Mesenchymal stem cell (in vitro differentiated cells and primary cell): Measurements from ENCODE around the gene NAT14.

ENCODE experiments used
- DNase-seq: peaks from one replicate; pipeline ENCODE4 v3.0.0-alpha.2; 2013
- H2AFZ ChIP-seq: one replicate; pipeline ENCODE4 v1.6.1; 2013; ENCODE audit warnings: low read depth, mild to moderate bottlenecking, control low read depth, inconsistent platforms, low read length, moderate library complexity
- H2AK5ac ChIP-seq: 2 replicates; pipeline ENCODE4 v1.6.1; 2013; ENCODE audit warnings: low read length, moderate library complexity, mild to moderate bottlenecking, inconsistent platforms; ENCODE audit not compliant: severe bottlenecking
- H2BK120ac ChIP-seq: one replicate; pipeline ENCODE4 v1.6.1; 2013; ENCODE audit warnings: low read depth, mild to moderate bottlenecking, inconsistent platforms, low read length, moderate library complexity
- H2BK12ac ChIP-seq, 2 experiments: one replicate each; pipeline ENCODE4 v1.6.1; 2013; ENCODE audit warnings: inconsistent platforms in 2 of 2, low read length in 2 of 2, mild to moderate bottlenecking in 2 of 2, moderate library complexity in 2 of 2, control low read depth in 1 of 2
- H2BK15ac ChIP-seq: one replicate; pipeline ENCODE4 v1.6.1; 2013; ENCODE audit warnings: mild to moderate bottlenecking, low read depth, inconsistent platforms; ENCODE audit not compliant: poor library complexity, severe bottlenecking
- H2BK5ac ChIP-seq: 2 replicates; pipeline ENCODE4 v1.6.1; 2013; ENCODE audit warnings: low read depth, mild to moderate bottlenecking, low read length, control low read depth, inconsistent platforms; ENCODE audit not compliant: poor library complexity, severe bottlenecking
- H3K14ac ChIP-seq, 2 experiments: one replicate each; pipeline ENCODE4 v1.6.1; 2013; ENCODE audit warnings: inconsistent platforms in 2 of 2, low read length in 2 of 2, control low read depth in 1 of 2, mild to moderate bottlenecking in 1 of 2, moderate library complexity in 1 of 2
- H3K18ac ChIP-seq, 2 experiments: one replicate each; pipeline ENCODE4 v1.6.1; 2013; ENCODE audit warnings: inconsistent platforms in 2 of 2, low read length in 2 of 2, control low read depth in 1 of 2, low read depth in 1 of 2, mild to moderate bottlenecking in 1 of 2
- H3K23ac ChIP-seq, 2 experiments: one replicate each; pipeline ENCODE4 v1.6.1; 2013; ENCODE audit warnings: inconsistent platforms in 2 of 2, low read length in 2 of 2, mild to moderate bottlenecking in 2 of 2, moderate library complexity in 2 of 2, control low read depth in 1 of 2
- H3K27ac ChIP-seq: 2 replicates; pipeline ENCODE4 v1.5.1; 2013; ENCODE audit warnings: mild to moderate bottlenecking, moderate library complexity, low read length, control low read depth, inconsistent platforms; ENCODE audit not compliant: poor library complexity, severe bottlenecking
- H3K27me3 ChIP-seq, 2 experiments: 2 replicates each; pipeline versions ENCODE4 v1.6.1 to v1.7.0; 2013; ENCODE audit warnings: low read length in 2 of 2, mild to moderate bottlenecking in 2 of 2, moderate library complexity in 2 of 2, control low read depth in 1 of 2, inconsistent platforms in 1 of 2; ENCODE audit not compliant: control insufficient read depth in 1 of 2, insufficient read depth in 1 of 2
- H3K36me3 ChIP-seq, 2 experiments: 2 replicates each; pipeline versions ENCODE4 v1.6.1 to v1.7.0; 2013; ENCODE audit warnings: low read length in 2 of 2, control low read depth in 1 of 2, inconsistent platforms in 1 of 2, low read depth in 1 of 2, mild to moderate bottlenecking in 1 of 2; ENCODE audit not compliant: insufficient read depth in 2 of 2, control insufficient read depth in 1 of 2
- H3K4ac ChIP-seq, 2 experiments: one replicate each; pipeline ENCODE4 v1.6.1; 2013; ENCODE audit warnings: inconsistent platforms in 2 of 2, low read length in 2 of 2, mild to moderate bottlenecking in 2 of 2, moderate library complexity in 2 of 2, control low read depth in 1 of 2, low read depth in 1 of 2
- H3K4me1 ChIP-seq: 2 replicates; pipeline ENCODE4 v1.6.1; 2013; ENCODE audit warnings: low read depth, low read length, control low read depth; ENCODE audit not compliant: control insufficient read depth, insufficient read depth
- H3K4me2 ChIP-seq: 2 replicates; pipeline ENCODE4 v1.6.1; 2013; ENCODE audit warnings: low read length, mild to moderate bottlenecking, inconsistent platforms; ENCODE audit not compliant: poor library complexity, severe bottlenecking
- H3K4me3 ChIP-seq, 2 experiments: 2 replicates each; pipeline versions ENCODE4 v1.5.1 to v1.7.0; 2013; ENCODE audit warnings: low read length in 2 of 2, mild to moderate bottlenecking in 2 of 2, control low read depth in 1 of 2, low read depth in 1 of 2; ENCODE audit not compliant: insufficient read depth in 1 of 2
- H3K79me1 ChIP-seq: replicated peaks from 2 replicates; pipeline ENCODE4 v1.6.1; 2013; ENCODE audit warnings: mild to moderate bottlenecking, control low read depth, low read length, inconsistent platforms; ENCODE audit not compliant: poor library complexity, severe bottlenecking
- H3K9ac ChIP-seq: 2 replicates; pipeline ENCODE4 v1.7.0; 2013; ENCODE audit warnings: mild to moderate bottlenecking, low read length, moderate library complexity
- H3K9me3 ChIP-seq: 2 replicates; pipeline ENCODE4 v1.7.0; 2013; ENCODE audit warnings: mild to moderate bottlenecking, low read length; ENCODE audit not compliant: control insufficient read depth
- H4K8ac ChIP-seq: one replicate; pipeline ENCODE4 v1.6.1; 2013; ENCODE audit warnings: inconsistent platforms, mild to moderate bottlenecking, low read length, moderate library complexity
- H4K91ac ChIP-seq: one replicate; pipeline ENCODE4 v1.6.1; 2013; ENCODE audit warnings: mild to moderate bottlenecking, low read length, inconsistent platforms
- whole genome bisulfite sequencing: methylation state at CpG from one replicate; pipeline ENCODE4 v1.1.7; 2013; ENCODE audit warnings: mixed read lengths; 5-methylcytosine and 5-hydroxymethylcytosine counted together

The NAT14 gene

GRCh38 chr19:55464662-55465054 is 20.3 kb upstream of the NAT14 start, which contains the start of gene C19orf85:
Gene C19orf85, minus strand, starts transcription at chr19:55464751. Its CDS starts 197 bp downstream, at chr19:55464554.
- Histone ChIP-seq H2BK5ac (no peak within 1 kb of the TSS), H3K4me1 (peaks cover 20% of the 10 kb centered on the region), H2BK15ac (peak within 1 kb of the TSS; percentile 90), H3K27ac (no peak within 1 kb of the TSS), H3K9ac (no peak within 1 kb of the TSS), H3K36me3 (no peaks in the 10 kb centered on the region), H2AFZ (no peak within 1 kb of the TSS), H2BK12ac (no peak within 1 kb of the TSS), H3K23ac (no peak within 1 kb of the TSS), H3K14ac (no peak within 1 kb of the TSS), H3K4me3 (no peak within 1 kb of the TSS), H4K91ac (peak within 1 kb of the TSS; percentile 8), H2BK120ac (no peak within 1 kb of the TSS), H3K9me3 (no peaks in the 10 kb centered on the region), H3K18ac (peak within 1 kb of the TSS in 1 of 2 experiments; percentile 13), H3K27me3 (no peaks in the 10 kb centered on the region), H3K4ac (no peak within 1 kb of the TSS), H3K4me2 (no peak within 1 kb of the TSS), H4K8ac (no peak within 1 kb of the TSS), H3K79me1 (peaks cover 7% of the 10 kb centered on the region), H2AK5ac (no peak within 1 kb of the TSS)
- DNase-seq = no peak
- WGBS = 46% methylated on average over 11 of the region's 14 CpGs

DNA sequence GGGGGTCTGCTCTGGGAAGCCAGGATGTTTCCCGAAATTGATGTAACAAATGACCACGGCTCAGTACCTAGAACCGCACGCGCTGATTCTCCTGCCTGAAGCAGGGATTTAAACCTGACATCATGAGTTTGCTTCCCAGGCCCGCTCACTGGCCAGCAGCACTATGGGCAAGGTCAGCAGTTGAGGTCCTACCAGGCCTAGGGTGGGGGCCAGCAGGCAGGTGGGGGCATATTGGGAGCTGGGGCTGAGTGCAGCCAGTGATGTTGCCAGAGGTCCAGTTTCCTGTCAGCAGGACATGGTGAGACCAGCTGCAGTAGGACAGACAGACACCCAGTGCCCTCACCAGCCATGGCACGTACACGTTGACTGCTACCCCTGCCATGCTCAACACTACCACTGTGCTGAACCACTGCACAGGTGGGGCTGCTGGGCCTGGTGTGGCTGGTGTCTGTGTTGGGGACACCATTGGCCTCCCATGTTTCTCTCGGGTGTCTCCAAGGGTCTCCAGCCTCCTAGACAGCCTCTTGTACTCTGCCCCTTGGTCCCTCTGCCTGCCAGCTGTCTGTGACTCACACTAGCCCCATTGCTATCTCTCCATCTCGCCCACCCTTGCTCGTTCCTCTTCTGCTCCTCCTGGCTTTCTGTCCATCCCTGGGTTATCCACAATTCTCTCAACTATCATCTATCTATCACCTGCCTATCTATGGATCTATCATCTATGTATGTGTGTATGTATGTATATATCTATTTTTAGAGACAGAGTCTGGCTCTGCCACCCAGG is 19.3 kb upstream of the NAT14 start:
- H3K36me3 ChIP-seq = no peaks in the 10 kb centered on the region

DNA sequence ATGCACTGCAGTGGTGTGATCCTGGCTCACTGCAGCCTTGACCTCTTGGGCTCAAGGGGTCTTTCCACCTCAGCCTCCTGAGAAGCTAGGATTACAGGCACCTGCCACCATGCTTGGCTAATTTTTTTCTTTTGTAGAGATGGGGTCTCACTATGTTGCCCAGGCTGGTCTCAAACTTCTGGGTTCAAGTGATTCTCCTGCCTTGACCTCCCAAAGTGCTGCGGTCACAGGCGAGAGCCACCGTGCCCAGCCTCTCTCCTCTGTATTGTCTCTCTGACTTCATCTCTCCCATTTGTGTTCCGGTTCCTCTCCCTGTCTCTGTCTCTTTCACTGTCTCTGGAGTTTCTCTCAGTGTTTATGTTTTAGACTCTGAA is 18.8 kb upstream of the NAT14 start:
- Histone ChIP-seq H3K9me3 (no peaks in the 10 kb centered on the region), H2BK12ac (no peak overlapping the region), H3K9ac (no peak overlapping the region), H3K23ac (no peak overlapping the region), H3K27me3 (no peaks in the 10 kb centered on the region), H3K4me2 (no peak overlapping the region), H2AFZ (no peak overlapping the region), H3K36me3 (no peaks in the 10 kb centered on the region), H3K18ac (no peak overlapping the region), H3K4me1 (peaks cover 15% of the 10 kb centered on the region), H3K27ac (no peak overlapping the region), H2BK120ac (no peak overlapping the region), H2BK15ac (no peak overlapping the region), H3K14ac (no peak overlapping the region), H3K79me1 (peaks cover 5% of the 10 kb centered on the region), H4K8ac (no peak overlapping the region), H2BK5ac (no peak overlapping the region), H3K4ac (no peak overlapping the region), H3K4me3 (no peak overlapping the region), H2AK5ac (no peak overlapping the region), H4K91ac (no peak overlapping the region)
- WGBS = 85% methylated on average over 3 of the region's 4 CpGs
- no peak for DNase-seq

More for the DNA sequence above, 19.3 kb upstream of the NAT14 start:
- Histone ChIP-seq H3K79me1 (peaks cover 7% of the 10 kb centered on the region), H3K4me3 (no peak overlapping the region), H3K27ac (no peak overlapping the region), H4K91ac (peak overlapping the region; percentile 8), H2BK15ac (no peak overlapping the region), H3K4me2 (no peak overlapping the region), H2AK5ac (peak overlapping the region; percentile 10), H3K14ac (no peak overlapping the region), H2AFZ (no peak overlapping the region), H3K27me3 (no peaks in the 10 kb centered on the region), H3K4ac (no peak overlapping the region), H3K23ac (no peak overlapping the region), H4K8ac (no peak overlapping the region), H3K9ac (no peak overlapping the region), H2BK12ac (peak overlapping the region in 1 of 2 experiments; percentile 21), H3K18ac (peak overlapping the region in 1 of 2 experiments; percentile 13), H2BK5ac (no peak overlapping the region), H3K4me1 (peaks cover 16% of the 10 kb centered on the region), H2BK120ac (no peak overlapping the region), H3K9me3 (no peaks in the 10 kb centered on the region)
- DNase-seq = no peak
- WGBS = 91% methylated on average over 9 of the region's 11 CpGs

DNA sequence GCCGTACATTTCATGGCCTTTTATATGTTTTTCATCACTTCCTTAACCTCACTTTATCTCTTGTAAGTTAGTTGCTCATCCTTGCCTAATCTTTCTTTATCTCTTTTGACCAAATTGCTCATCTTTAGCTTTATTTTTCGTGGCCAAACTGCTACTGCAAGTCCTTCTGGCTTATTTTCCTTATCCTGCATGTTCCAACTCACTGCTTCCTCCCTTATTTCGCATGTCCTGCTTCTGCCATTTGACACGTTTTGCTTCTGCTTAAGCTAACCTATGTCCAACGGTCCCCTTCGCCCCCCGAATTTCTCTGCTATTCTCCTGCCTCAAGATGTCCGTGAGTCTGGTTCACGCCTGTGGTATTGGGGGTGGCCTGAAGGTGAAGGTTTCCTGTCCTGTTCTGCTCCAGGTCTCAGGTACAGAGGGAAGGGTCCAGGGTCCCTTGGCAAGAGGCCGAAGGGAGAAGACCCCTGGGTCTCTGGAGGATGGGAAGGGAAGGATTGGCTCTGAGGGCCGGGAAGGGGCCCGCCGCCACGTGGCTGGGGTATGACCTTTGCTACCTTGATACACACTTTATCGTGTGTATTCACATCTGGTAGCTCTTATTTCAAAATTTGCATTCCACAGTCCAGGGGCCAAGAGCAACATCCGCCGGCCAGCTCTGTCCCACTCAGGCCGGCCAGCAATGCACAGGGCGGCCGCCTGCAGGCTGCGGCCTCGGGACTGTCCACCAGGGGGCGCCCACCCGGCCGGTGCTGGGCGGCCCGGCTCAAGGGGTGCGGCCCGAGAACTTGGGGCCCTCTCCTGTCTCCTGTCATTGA is 17.5 kb upstream of the NAT14 start:
- Histone ChIP-seq H3K14ac (no peak overlapping the region), H3K36me3 (no peaks in the 10 kb centered on the region), H3K4me2 (peak overlapping the region; percentile 28), H3K27ac (no peak overlapping the region), H2BK15ac (no peak overlapping the region), H3K18ac (no peak overlapping the region), H4K8ac (peak overlapping the region; percentile 65), H3K4me1 (peaks cover 11% of the 10 kb centered on the region), H3K27me3 (no peaks in the 10 kb centered on the region), H3K9me3 (no peaks in the 10 kb centered on the region), H4K91ac (no peak overlapping the region), H3K23ac (no peak overlapping the region), H2AK5ac (peak overlapping the region; percentile 15), H3K4me3 (no peak overlapping the region), H3K79me1 (no peaks in the 10 kb centered on the region), H2BK120ac (no peak overlapping the region), H3K9ac (peak overlapping the region; percentile 9), H3K4ac (no peak overlapping the region), H2AFZ (no peak overlapping the region), H2BK12ac (peak overlapping the region in 1 of 2 experiments; percentile 32), H2BK5ac (no peak overlapping the region)
- 41% methylated on average over 25 of the region's 29 CpGs for WGBS
- DNase-seq = peak; percentile 49
